OCI-LY1 (cell line): ENCODE data around the gene CACNG7.

Experiments
- H2AFZ ChIP-seq: fragments of 200-600 bp; sonication (generic), shearing (Covaris generic); 2 replicates; pipeline ENCODE4 v1.6.0; 2014; ENCODE audit warnings: antibody characterized with exemption, mild to moderate bottlenecking, low read length
- H3F3A ChIP-seq: fragments of 200-600 bp; sonication (generic), shearing (Covaris generic); 2 replicates; pipeline ENCODE4 v1.6.0; 2014; ENCODE audit warnings: mild to moderate bottlenecking, antibody characterized with exemption, low read length, moderate library complexity; ENCODE audit not compliant: insufficient read depth
- H3K27ac ChIP-seq: fragments of 200-600 bp; sonication (generic); 2 replicates; pipeline ENCODE4 v1.5.1; 2014; ENCODE audit warnings: low read length, mixed run types, mild to moderate bottlenecking, low read depth; ENCODE audit not compliant: poor library complexity, severe bottlenecking
- H3K27me3 ChIP-seq: fragments of 200-600 bp; sonication (generic); 2 replicates; pipeline ENCODE4 v1.6.0; 2014; ENCODE audit warnings: antibody characterized with exemption, mild to moderate bottlenecking, low read length, moderate library complexity; ENCODE audit not compliant: insufficient read depth
- H3K36me3 ChIP-seq: fragments of 200-600 bp; sonication (generic); 2 replicates; pipeline ENCODE4 v1.6.1; 2014; ENCODE audit warnings: mild to moderate bottlenecking, antibody characterized with exemption, low read length, moderate library complexity, mixed read lengths; ENCODE audit not compliant: insufficient read depth
- H3K4me1 ChIP-seq: fragments of 200-600 bp; sonication (generic); 2 replicates; pipeline ENCODE4 v1.5.1; 2014; ENCODE audit warnings: mild to moderate bottlenecking, low read length, moderate library complexity; ENCODE audit not compliant: insufficient read depth, severe bottlenecking
- H3K4me2 ChIP-seq: fragments of 200-600 bp; sonication (generic), shearing (Covaris generic); 2 replicates; pipeline ENCODE4 v1.6.1; 2014; ENCODE audit warnings: low read length
- H3K4me3 ChIP-seq: fragments of 200-600 bp; sonication (generic); 2 replicates; pipeline ENCODE4 v1.5.1; 2014; ENCODE audit warnings: low read length, low read depth, mild to moderate bottlenecking, mixed read lengths; ENCODE audit not compliant: poor library complexity, severe bottlenecking
- H3K79me2 ChIP-seq: fragments of 200-600 bp; shearing (Covaris generic); 2 replicates; pipeline ENCODE4 v1.6.1; 2016; ENCODE audit warnings: mixed run types, low read length, mixed read lengths; ENCODE audit not compliant: insufficient read depth
- H3K9ac ChIP-seq: fragments of 200-600 bp; sonication (generic), shearing (Covaris generic); 2 replicates; pipeline ENCODE4 v1.6.1; 2014; ENCODE audit warnings: mild to moderate bottlenecking, low read length, mixed read lengths
- H3K9me2 ChIP-seq: fragments of 200-600 bp; sonication (generic), shearing (Covaris generic); 2 replicates; pipeline ENCODE4 v1.6.1; 2014; ENCODE audit warnings: low read depth, mild to moderate bottlenecking, low read length, mixed read lengths
- H3K9me3 ChIP-seq: fragments of 200-600 bp; shearing (Covaris generic); 2 replicates; pipeline ENCODE4 v1.6.1; 2014; ENCODE audit warnings: low read length, mixed read lengths
- H4K20me1 ChIP-seq: fragments of 200-600 bp; sonication (generic), shearing (Covaris generic); 2 replicates; pipeline ENCODE4 v1.6.0; 2016; ENCODE audit warnings: mild to moderate bottlenecking, low read length; ENCODE audit not compliant: insufficient read depth
- EZH2 ChIP-seq: fragments of 200-600 bp; sonication (generic), shearing (Covaris generic); IDR thresholded peaks from 2 replicates; pipeline ENCODE4 v1.8.0; 2017; ENCODE audit warnings: borderline replicate concordance, mixed run types, mild to moderate bottlenecking, antibody characterized with exemption, low read length, moderate library complexity, mixed read lengths
- TF ChIP-seq, protein P1 (sequence below): fragments of 200-600 bp; sonication (generic), shearing (Covaris generic); IDR thresholded peaks from 2 replicates; pipeline ENCODE4 v1.5.1; 2017; ENCODE audit warnings: mild to moderate bottlenecking, antibody characterized with exemption, low read length, moderate library complexity, mixed read lengths

CACNG7 gene

DNA sequence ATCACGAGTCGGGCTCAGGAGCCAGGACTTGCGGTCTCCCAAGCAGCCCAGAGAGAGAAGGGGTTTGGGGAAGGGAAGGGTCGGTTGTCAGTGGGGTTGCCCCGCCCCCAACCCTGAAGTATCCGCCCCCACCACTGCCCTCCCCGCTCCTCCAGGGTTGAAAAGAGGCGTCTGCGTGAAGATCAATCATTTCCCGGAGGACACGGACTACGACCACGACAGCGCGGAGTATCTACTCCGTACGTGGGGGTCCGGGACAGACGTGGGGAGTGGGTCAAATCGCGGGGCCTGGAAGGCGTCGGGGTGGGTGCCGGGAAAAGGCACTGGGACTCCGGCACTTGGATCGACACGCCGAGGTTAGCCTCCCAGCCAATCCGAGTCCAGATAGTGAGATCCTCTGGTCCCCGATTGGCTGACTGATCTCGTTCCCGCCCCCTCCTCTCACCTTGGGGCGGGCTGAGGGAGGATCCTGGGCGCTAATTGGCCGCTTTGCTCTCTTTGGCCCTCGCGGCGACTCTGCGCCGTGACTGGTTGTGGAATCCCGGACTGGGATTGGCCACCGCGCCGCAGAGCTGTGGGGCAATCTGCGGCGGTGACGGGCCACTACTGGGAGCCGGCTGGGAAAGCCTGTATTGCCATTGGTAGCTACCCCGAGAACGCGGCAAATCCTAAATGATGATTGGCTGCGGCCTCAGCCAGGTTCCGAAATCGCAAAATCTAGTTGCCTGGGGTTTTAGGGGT is 69.1 kb downstream of the CACNG7 start:
- Histone ChIP-seq H3K27ac (no peak overlapping the region), H4K20me1 (no peaks in the 10 kb centered on the region), H3K9me3 (no peaks in the 10 kb centered on the region), H3K27me3 (no peaks in the 10 kb centered on the region), H3K4me2 (no peak overlapping the region), H3K4me3 (no peak overlapping the region), H3K9ac (no peak overlapping the region), H3F3A (no peaks in the 10 kb centered on the region), H2AFZ (no peak overlapping the region), H3K79me2 (no peaks in the 10 kb centered on the region), H3K9me2 (no peaks in the 10 kb centered on the region), H3K4me1 (no peaks in the 10 kb centered on the region), H3K36me3 (no peaks in the 10 kb centered on the region)
- TF ChIP-seq EZH2 = no peak
- TF ChIP-seq, protein P1, sequence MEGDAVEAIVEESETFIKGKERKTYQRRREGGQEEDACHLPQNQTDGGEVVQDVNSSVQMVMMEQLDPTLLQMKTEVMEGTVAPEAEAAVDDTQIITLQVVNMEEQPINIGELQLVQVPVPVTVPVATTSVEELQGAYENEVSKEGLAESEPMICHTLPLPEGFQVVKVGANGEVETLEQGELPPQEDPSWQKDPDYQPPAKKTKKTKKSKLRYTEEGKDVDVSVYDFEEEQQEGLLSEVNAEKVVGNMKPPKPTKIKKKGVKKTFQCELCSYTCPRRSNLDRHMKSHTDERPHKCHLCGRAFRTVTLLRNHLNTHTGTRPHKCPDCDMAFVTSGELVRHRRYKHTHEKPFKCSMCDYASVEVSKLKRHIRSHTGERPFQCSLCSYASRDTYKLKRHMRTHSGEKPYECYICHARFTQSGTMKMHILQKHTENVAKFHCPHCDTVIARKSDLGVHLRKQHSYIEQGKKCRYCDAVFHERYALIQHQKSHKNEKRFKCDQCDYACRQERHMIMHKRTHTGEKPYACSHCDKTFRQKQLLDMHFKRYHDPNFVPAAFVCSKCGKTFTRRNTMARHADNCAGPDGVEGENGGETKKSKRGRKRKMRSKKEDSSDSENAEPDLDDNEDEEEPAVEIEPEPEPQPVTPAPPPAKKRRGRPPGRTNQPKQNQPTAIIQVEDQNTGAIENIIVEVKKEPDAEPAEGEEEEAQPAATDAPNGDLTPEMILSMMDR = no peak

DNA sequence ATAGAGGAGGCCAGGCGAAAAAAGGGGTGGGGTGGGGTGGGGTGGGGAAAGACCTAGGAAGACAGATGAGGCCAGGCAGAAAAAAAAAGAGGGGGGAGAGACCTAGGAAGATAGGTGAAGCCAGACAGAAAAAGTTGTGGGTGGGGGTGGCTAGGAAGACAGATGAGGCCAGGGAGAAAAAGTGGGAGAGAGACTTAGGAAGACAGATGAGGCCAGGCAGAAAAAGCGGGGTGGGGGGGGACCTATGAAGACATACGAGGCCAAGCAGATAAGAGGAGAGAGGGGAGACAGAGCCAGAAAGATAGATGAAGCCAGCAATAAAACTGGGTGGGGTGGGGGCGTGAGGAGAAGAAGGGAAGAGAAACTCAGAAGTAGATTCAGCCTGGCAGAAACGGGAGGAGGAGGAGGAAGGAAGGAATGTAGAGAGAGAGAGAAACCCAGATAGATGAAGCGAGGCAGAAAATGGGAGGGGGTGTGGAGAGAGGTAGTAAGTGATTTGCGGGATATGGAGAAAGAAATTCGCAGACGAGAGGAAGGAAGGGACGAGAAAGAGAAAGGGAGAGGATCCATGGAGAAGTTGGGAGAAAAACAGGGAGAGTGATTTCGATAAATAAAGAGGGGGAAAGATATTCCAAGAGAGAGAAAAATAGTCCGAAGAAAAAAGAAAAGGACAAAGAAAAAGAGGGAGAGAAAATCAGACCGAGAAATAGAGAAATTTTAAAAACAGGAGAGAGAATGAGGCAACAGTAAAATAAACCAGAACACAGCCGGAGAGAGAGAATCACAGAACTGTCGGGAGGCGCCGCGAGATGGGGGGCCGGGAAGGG is 70.1 kb downstream of the CACNG7 start:
- TF ChIP-seq, protein P1 = no peak
- TF ChIP-seq EZH2 = no peak
- Histone ChIP-seq H3K27me3 (no peaks in the 10 kb centered on the region), H2AFZ (no peak overlapping the region), H3K9ac (no peak overlapping the region), H3F3A (no peaks in the 10 kb centered on the region), H3K9me3 (no peaks in the 10 kb centered on the region), H3K27ac (no peak overlapping the region), H3K4me3 (no peak overlapping the region), H3K36me3 (no peaks in the 10 kb centered on the region), H3K4me1 (no peaks in the 10 kb centered on the region), H3K4me2 (no peak overlapping the region), H4K20me1 (no peaks in the 10 kb centered on the region), H3K9me2 (no peaks in the 10 kb centered on the region), H3K79me2 (no peaks in the 10 kb centered on the region)

DNA sequence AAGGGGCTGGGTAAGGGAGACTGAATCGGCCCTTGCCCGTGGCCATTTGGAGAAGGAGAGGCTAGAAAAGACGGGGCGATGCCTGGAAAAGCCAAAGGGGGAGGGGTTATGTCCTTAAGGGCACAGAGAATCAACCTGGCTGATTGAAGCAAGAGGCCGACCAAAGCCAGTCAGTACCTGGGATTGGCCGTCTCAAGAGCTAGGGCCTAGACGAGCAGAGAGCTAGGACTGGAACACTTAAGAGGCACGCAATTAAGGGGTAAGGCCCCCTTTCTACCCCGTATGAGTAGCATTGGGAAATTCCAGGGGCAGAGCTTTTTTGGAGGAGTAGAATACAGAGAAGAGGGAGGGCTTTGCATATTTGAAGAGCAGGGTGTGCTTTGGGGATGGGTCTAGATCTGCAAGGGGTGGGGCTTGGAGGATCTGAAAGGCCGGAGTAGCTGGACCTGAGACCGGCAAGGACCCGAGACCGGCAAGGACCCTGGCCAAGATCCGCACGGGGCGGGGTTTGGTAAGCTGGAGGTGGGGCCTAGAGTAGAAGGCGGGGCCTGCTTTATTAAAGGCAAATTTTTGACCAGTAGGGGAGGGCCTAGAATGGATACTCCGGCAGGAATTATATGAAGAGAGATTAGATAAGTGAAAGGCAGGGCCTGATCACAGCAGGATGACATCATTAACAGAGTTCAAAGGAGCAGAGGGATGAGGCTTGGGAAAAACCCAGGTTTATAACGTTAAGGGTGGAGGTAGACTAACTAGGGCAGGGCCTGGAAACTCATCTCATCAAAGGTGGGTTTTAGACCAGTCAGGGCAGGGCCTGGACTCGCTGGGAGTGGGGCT is 71.7 kb downstream of the CACNG7 start:
- no peaks in the 10 kb centered on the region for H3K36me3 ChIP-seq
- no peaks in the 10 kb centered on the region for H3K9me3 ChIP-seq
- no peaks in the 10 kb centered on the region for H3K27me3 ChIP-seq
- H3K79me2 ChIP-seq = no peaks in the 10 kb centered on the region
- H4K20me1 ChIP-seq = no peaks in the 10 kb centered on the region
- no peak overlapping the region for H3K4me2 ChIP-seq
- H3K9ac ChIP-seq = no peak overlapping the region
- no peak overlapping the region for H3K4me3 ChIP-seq
- TF ChIP-seq EZH2 = no peak
- TF ChIP-seq, protein P1 = no peak
- H3K4me1 ChIP-seq = no peaks in the 10 kb centered on the region
- H3F3A ChIP-seq = no peaks in the 10 kb centered on the region
- H3K9me2 ChIP-seq = no peaks in the 10 kb centered on the region
- no peak overlapping the region for H2AFZ ChIP-seq
- H3K27ac ChIP-seq = no peak overlapping the region
